Neutrophil (primary cell): ENCODE data around the gene ABHD12.
"Not testable (repeated sequence)": the region's sequence is repeated elsewhere in the genome, so short reads cannot be mapped to it uniquely, and the experiment has no call there.

Experiments
- H3K27ac ChIP-seq: fragments of 200-600 bp; sonication (generic); 2 replicates; pipeline ENCODE4 v1.5.1; 2016; ENCODE audit warnings: mild to moderate bottlenecking, moderate library complexity
- H3K27me3 ChIP-seq: fragments of 200-600 bp; sonication (generic); 2 replicates; pipeline ENCODE4 v1.6.0; 2016; ENCODE audit warnings: mild to moderate bottlenecking
- H3K36me3 ChIP-seq: fragments of 200-600 bp; sonication (generic); 2 replicates; pipeline ENCODE4 v1.5.1; 2017
- H3K4me1 ChIP-seq, 2 experiments: fragments of 200-600 bp in 1 of 2; sonication (generic) in 1 of 2; 1 replicate in 1 of 2; 2 replicates in 1 of 2; pipeline versions ENCODE4 v1.5.1 to v1.6.1; 2013 to 2016; ENCODE audit warnings: low read depth in 1 of 2, low read length in 1 of 2, mild to moderate bottlenecking in 1 of 2, moderate library complexity in 1 of 2; ENCODE audit not compliant: control insufficient read depth in 1 of 2, insufficient read depth in 1 of 2
- H3K4me3 ChIP-seq, 2 experiments: fragments of 200-600 bp in 1 of 2; sonication (generic) in 1 of 2; 1 replicate in 1 of 2; 2 replicates in 1 of 2; pipeline ENCODE4 v1.5.1; 2013 to 2016; ENCODE audit warnings: low read depth in 1 of 2, low read length in 1 of 2, mild to moderate bottlenecking in 1 of 2, moderate library complexity in 1 of 2
- H3K9me3 ChIP-seq: fragments of 200-600 bp; sonication (generic); 2 replicates; pipeline ENCODE4 v1.5.1; 2016
- TF ChIP-seq, protein P1 (sequence below): fragments of 200-600 bp; sonication (generic); IDR thresholded peaks from 2 replicates; pipeline ENCODE4 v1.5.1; 2016; ENCODE audit warnings: antibody characterized with exemption

The ABHD12 gene

DNA sequence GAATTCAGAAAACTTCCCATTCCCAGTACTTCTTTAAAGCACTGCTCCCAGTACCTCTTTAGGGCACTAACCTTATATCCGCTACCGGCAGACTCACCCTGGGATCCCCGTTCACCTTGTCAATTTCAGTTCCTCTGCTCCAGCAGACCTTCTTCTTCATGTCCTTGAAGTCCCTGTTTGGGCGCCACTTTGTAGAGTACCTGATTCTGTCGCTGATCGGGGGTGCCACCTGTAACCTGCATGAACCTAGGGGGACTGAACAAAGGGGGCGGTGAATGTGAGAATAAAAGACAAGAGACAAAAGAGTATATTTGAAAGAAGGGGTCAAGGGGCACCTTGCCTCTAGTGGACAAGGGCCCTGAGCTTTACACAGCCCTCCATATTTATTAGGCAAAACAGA lies 11.9 kb upstream of the ABHD12 start:
- TF ChIP-seq, protein P1, sequence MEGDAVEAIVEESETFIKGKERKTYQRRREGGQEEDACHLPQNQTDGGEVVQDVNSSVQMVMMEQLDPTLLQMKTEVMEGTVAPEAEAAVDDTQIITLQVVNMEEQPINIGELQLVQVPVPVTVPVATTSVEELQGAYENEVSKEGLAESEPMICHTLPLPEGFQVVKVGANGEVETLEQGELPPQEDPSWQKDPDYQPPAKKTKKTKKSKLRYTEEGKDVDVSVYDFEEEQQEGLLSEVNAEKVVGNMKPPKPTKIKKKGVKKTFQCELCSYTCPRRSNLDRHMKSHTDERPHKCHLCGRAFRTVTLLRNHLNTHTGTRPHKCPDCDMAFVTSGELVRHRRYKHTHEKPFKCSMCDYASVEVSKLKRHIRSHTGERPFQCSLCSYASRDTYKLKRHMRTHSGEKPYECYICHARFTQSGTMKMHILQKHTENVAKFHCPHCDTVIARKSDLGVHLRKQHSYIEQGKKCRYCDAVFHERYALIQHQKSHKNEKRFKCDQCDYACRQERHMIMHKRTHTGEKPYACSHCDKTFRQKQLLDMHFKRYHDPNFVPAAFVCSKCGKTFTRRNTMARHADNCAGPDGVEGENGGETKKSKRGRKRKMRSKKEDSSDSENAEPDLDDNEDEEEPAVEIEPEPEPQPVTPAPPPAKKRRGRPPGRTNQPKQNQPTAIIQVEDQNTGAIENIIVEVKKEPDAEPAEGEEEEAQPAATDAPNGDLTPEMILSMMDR: no peak
- Histone ChIP-seq H3K36me3 (no peaks in the 10 kb centered on the region), H3K27ac (no peak overlapping the region), H3K9me3 (peaks cover 14% of the 10 kb centered on the region), H3K27me3 (peaks cover 9% of the 10 kb centered on the region), H3K4me3 (no peak overlapping the region), H3K4me1 (peaks cover 2 to 7% of the 10 kb centered on the region in 2 experiments)

DNA sequence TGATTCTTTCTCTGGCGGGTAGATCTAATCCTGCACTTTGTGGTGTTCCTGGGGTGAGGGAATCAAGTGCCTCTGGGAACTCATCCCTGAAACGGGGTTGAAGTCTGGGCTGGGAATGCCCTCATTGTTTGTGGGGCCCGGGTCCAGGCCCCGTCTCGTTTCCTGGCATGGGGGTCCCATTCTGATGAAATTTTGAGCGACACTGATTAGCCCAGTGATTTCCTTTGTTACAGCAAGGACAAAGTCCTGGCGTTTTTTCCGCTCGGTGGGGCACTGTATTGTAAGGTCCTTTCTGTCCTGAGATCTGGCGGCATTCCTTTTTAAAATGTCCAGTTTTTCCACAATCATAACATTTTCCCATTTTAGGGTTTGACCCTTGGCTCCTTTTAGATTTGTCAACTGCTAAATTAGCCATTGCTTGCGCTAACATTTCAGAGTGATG lies 9.7 kb upstream of the ABHD12 start:
- not testable (repeated sequence) for H3K36me3 ChIP-seq, H3K27ac ChIP-seq, H3K27me3 ChIP-seq, H3K4me3 ChIP-seq, H3K4me1 ChIP-seq
- peaks cover 14% of the 10 kb centered on the region for H3K9me3 ChIP-seq

DNA sequence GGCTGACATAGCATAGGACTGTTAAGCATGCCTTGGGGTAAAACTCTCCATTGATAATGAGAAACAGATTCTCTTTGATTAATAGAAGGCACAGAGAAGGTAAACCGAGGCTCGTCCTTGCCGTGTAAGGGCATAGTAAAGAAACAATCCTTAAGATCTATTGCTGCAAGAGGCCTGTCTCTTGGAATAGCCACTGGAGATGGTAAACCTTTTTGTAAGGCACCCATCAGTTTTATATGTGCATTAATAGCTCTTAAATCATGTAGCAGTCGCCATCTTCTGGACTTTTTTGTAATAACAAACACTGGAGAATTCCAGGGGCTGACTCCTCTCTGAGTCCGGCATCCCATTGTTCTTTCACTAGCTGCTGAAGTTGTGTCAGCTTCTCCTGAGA lies 8.4 kb upstream of the ABHD12 start:
- no peaks in the 10 kb centered on the region for H3K36me3 ChIP-seq
- H3K27ac ChIP-seq: no peak overlapping the region
- TF ChIP-seq, protein P1: no peak
- no peak overlapping the region for H3K4me3 ChIP-seq
- H3K9me3 ChIP-seq: peaks cover 14% of the 10 kb centered on the region
- H3K4me1 ChIP-seq: no peaks in the 10 kb centered on the region
- peaks cover 9% of the 10 kb centered on the region for H3K27me3 ChIP-seq

DNA sequence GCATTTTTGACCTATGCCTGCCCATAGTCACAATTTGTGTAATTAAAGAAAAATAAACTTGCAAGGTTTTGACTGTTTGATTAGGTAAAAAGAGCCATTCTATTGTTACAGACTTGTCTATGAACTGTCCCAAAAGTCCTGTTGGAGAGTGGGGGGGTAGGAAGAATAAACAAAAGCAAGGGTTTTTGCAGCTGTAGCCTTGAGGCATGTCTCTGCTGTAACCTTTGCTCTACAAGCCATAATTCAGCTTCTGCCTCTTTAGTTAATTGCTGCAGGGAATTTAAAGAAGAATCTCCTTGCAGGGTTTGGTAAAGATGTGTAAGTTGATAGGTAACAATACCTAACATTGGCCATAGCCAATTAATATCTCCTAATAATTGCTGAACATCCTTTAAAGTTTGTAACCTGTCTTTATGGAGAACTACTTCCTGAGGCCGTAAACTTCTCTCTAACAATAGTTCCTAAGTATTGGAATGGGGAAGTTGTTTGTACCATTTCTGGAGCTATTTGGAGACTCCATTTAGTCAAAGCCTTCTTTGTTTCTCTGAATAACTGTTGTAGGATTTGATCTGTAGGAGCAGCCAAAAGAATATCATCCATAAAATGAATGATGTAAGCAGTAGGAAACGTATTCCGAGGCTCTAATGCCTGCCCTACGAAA lies 7.9 kb upstream of the ABHD12 start:
- H3K4me3 ChIP-seq: no peak overlapping the region
- H3K4me1 ChIP-seq: no peaks in the 10 kb centered on the region
- H3K27me3 ChIP-seq: peaks cover 9% of the 10 kb centered on the region
- no peaks in the 10 kb centered on the region for H3K36me3 ChIP-seq
- peaks cover 14% of the 10 kb centered on the region for H3K9me3 ChIP-seq
- H3K27ac ChIP-seq: no peak overlapping the region
- TF ChIP-seq, protein P1: no peak

DNA sequence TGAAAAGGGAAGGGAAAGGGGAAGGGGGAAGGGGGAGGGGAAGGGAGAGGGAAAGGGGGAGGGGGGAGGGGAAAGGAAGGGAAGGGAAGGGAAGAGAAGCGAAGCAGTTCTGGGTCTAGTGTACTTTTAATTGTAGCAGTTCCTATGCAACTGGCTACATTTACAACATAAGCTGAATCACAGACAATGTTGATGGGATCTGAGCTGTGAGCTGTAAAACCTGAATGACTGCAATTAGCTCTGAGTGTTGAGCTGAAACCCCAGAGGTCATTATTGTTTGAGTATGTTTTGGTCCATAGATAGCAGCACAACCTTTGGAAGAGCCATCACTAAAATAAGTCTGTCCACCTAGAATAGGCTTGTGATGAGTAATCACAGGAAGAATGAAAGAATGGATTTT lies 7.2 kb upstream of the ABHD12 start:
- Histone ChIP-seq H3K27me3 (peaks cover 9% of the 10 kb centered on the region), H3K4me1 (no peaks in the 10 kb centered on the region), H3K27ac (no peak overlapping the region), H3K9me3 (peaks cover 10% of the 10 kb centered on the region), H3K4me3 (no peak overlapping the region), H3K36me3 (no peaks in the 10 kb centered on the region)
- TF ChIP-seq, protein P1: no peak

DNA sequence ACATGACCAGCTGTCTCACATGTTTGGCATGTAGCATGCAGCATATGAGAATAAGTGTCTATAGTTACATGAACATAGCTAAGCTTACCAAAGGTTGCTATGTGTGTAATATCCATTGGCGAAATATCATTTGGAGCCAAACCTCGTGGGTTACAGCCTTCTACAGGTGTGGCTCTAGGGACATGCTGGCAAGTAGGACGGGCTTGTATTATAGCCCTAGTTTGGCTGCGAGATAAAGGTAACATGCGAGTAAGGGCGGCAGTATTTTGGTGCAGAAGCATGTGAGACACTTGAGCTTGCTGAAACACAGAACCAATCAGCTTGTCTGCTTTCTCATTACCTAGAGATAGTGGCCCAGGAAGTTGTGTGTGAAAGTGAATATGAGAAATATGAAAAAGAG lies 6.5 kb upstream of the ABHD12 start:
- peaks cover 6% of the 10 kb centered on the region for H3K9me3 ChIP-seq
- H3K27ac ChIP-seq: no peak overlapping the region
- TF ChIP-seq, protein P1: no peak
- no peak overlapping the region for H3K4me3 ChIP-seq
- H3K27me3 ChIP-seq: peaks cover 9% of the 10 kb centered on the region
- H3K4me1 ChIP-seq: no peaks in the 10 kb centered on the region
- no peaks in the 10 kb centered on the region for H3K36me3 ChIP-seq
